CD4-positive, alpha-beta T cell (primary cell): ENCODE measurements around the gene CYTH2. TPM values are rescaled to one million over a fixed set of nuclear protein-coding genes. Genes with fewer than 3 reads are reported as not detected.
A peak's percentile ranks its signal among the peaks of the same experiment; 100 is the strongest.

Experiments
- ATAC-seq: fragments of 200-7000 bp; cut with Tn5 transposase; one replicate; pipeline ENCODE4 v1.10.0; 2022; ENCODE audit warnings: mild to moderate bottlenecking; ENCODE audit not compliant: poor library complexity
- CTCF ChIA-PET: fragments of 350-600 bp; sonication (Branson Sonifier 250); formaldehyde crosslinking; loops from one replicate; lab custom pipeline; 2021; ENCODE audit warnings: antibody characterized with exemption, inconsistent platforms; lab: Charles Lee
- POLR2A ChIA-PET: fragments of 350-600 bp; sonication (Branson Sonifier 250); formaldehyde crosslinking; loops from one replicate; lab custom pipeline; 2021; ENCODE audit warnings: antibody characterized with exemption, inconsistent platforms; lab: Charles Lee
- DNase-seq, 14 experiments: peaks; one replicate each; pipeline ENCODE4 v3.0.0-alpha.2; 2013 to 2020; ENCODE audit warnings: mixed read lengths in 2 of 14
- H3K27ac ChIP-seq, 2 donors: one replicate each; pipeline versions ENCODE4 v1.5.1 to v1.7.0; 2013; ENCODE audit warnings: low read length in 2 of 2, low read depth in 1 of 2, mild to moderate bottlenecking in 1 of 2
- H3K27me3 ChIP-seq, 2 experiments: 1 replicate in 1 of 2; 2 replicates in 1 of 2; pipeline versions ENCODE4 v1.6.1 to v1.7.0; 2013; ENCODE audit warnings: low read length in 2 of 2, control low read depth in 1 of 2, mild to moderate bottlenecking in 1 of 2, moderate library complexity in 1 of 2; ENCODE audit not compliant: insufficient read depth in 2 of 2, control insufficient read depth in 1 of 2
- H3K36me3 ChIP-seq: one replicate; pipeline ENCODE4 v1.6.1; 2013; ENCODE audit warnings: low read length, control low read depth; ENCODE audit not compliant: insufficient read depth
- H3K4me1 ChIP-seq: one replicate; pipeline ENCODE4 v1.6.1; 2013; ENCODE audit warnings: low read length, control low read depth; ENCODE audit not compliant: insufficient read depth
- H3K4me3 ChIP-seq: one replicate; pipeline ENCODE4 v1.5.1; 2013; ENCODE audit warnings: mild to moderate bottlenecking, low read length, moderate library complexity
- H3K9me3 ChIP-seq, 2 experiments: 1 replicate in 1 of 2; 2 replicates in 1 of 2; pipeline versions ENCODE4 v1.6.1 to v1.7.0; 2013; ENCODE audit warnings: low read length in 2 of 2, mild to moderate bottlenecking in 2 of 2, control low read depth in 1 of 2, moderate library complexity in 1 of 2; ENCODE audit not compliant: control insufficient read depth in 1 of 2, insufficient read depth in 1 of 2
- H3K27ac Mint-ChIP-seq: one replicate; pipeline ENCODE4 v1.8.0; 2020; ENCODE audit warnings: mixed read lengths
- H3K27me3 Mint-ChIP-seq: one replicate; pipeline ENCODE4 v1.8.0; 2021; ENCODE audit warnings: mixed read lengths
- H3K36me3 Mint-ChIP-seq: one replicate; pipeline ENCODE4 v1.8.0; 2021; ENCODE audit warnings: low read depth, mixed read lengths
- H3K4me1 Mint-ChIP-seq: one replicate; pipeline ENCODE4 v1.8.0; 2021; ENCODE audit warnings: low read depth, mixed read lengths
- H3K4me3 Mint-ChIP-seq: one replicate; pipeline ENCODE4 v1.8.0; 2020; ENCODE audit warnings: mild to moderate bottlenecking, mixed read lengths
- H3K9me3 Mint-ChIP-seq: one replicate; pipeline ENCODE4 v1.8.0; 2020; ENCODE audit warnings: mixed read lengths
- CTCF ChIP-seq: fragments of 200-600 bp; IDR thresholded peaks from one replicate; pipeline ENCODE4 v1.8.0; 2022; ENCODE audit warnings: antibody characterized with exemption, mild to moderate bottlenecking
- intact Hi-C, 2 experiments: fragments of 100-400 bp; cut with DNase I in 1 of 2; cut with micrococcal nuclease in 1 of 2; formaldehyde crosslinking; loops; one replicate each; pipeline versions ENCODE4 v1.15.1 to v1.9.0; 2023 to 2025; cut with DNase I, micrococcal nuclease
- total RNA-seq, 174 experiments: library from RNA in 2 of 174; stranded (reverse) in 2 of 174; gene quantifications; one replicate each; pipeline ENCODE4 v1.2.3 and lab custom pipeline; 2021 to 2026

Gene CYTH2
- total RNA-seq, 2 experiments from 2014 or later = 23.4 to 25.3 TPM

GRCh38 chr19:48441360-48442050 lies 27.7 kb upstream of the CYTH2 start:
- Histone ChIP-seq H3K27me3 (peaks cover 25 to 26% of the 10 kb centered on the region in 2 experiments), H3K4me3 (no peak overlapping the region), H3K9me3 (no peaks in the 10 kb centered on the region), H3K4me1 (peaks cover 28% of the 10 kb centered on the region), H3K27ac (no peak overlapping the region), H3K36me3 (no peaks in the 10 kb centered on the region)
- Mint-ChIP-seq H3K4me1 (peaks cover 19% of the 10 kb centered on the region), H3K9me3 (no peaks in the 10 kb centered on the region), H3K36me3 (peaks cover 14% of the 10 kb centered on the region), H3K4me3 (peak overlapping the region; percentile 70), H3K27me3 (peaks cover 44% of the 10 kb centered on the region), H3K27ac (no peak overlapping the region)
- no peak for ATAC-seq
- intact Hi-C loops = loop anchor here in 1 of 2 experiments (5.0 kb wide), 1 partner anchor 124 kb away; no protein-coding TSS in a partner anchor
- CTCF ChIA-PET = interaction anchor here (0.8 kb wide), 1 partner anchor 49 kb away, joined by 5 read pairs; no protein-coding TSS in a partner anchor
- POLR2A ChIA-PET = no interaction called here
- DNase-seq = peak in 1 of 14 experiments; percentile 23
- no peak for TF ChIP-seq CTCF

- intact Hi-C loops = loop anchor here in 1 of 2 experiments (5.0 kb wide), 1 partner anchor 125 kb away; no protein-coding TSS in a partner anchor
- peaks cover 17% of the 10 kb centered on the region for H3K36me3 Mint-ChIP-seq
- peaks cover 20 to 25% of the 10 kb centered on the region in 2 experiments for H3K27me3 ChIP-seq
- no peaks in the 10 kb centered on the region for H3K36me3 ChIP-seq
- peaks cover 31% of the 10 kb centered on the region for H3K4me1 ChIP-seq
- CTCF ChIA-PET = no interaction called here
- H3K9me3 ChIP-seq = no peaks in the 10 kb centered on the region
- H3K4me3 ChIP-seq = no peak overlapping the region
- TF ChIP-seq CTCF = no peak
- peaks cover 19% of the 10 kb centered on the region for H3K4me1 Mint-ChIP-seq
- POLR2A ChIA-PET = interaction anchor here (1.0 kb wide), 1 partner anchor 51 kb away, joined by 3 read pairs; the partner anchor contains the start of gene KDELR1
- ATAC-seq = no peak
- no peaks in the 10 kb centered on the region for H3K9me3 Mint-ChIP-seq
- peak in 1 of 14 experiments; percentile 30 for DNase-seq
- no peak overlapping the region for H3K27ac Mint-ChIP-seq
- peaks cover 41% of the 10 kb centered on the region for H3K27me3 Mint-ChIP-seq
- H3K27ac ChIP-seq = no peak overlapping the region
- peak overlapping the region; percentile 72 for H3K4me3 Mint-ChIP-seq
Observed at GRCh38 chr19:48442116-48443035, 26.8 kb upstream of the CYTH2 start.

- H3K9me3 ChIP-seq = no peaks in the 10 kb centered on the region
- H3K36me3 Mint-ChIP-seq = peaks cover 26% of the 10 kb centered on the region
- H3K27me3 ChIP-seq = peaks cover 20 to 25% of the 10 kb centered on the region in 2 experiments
- H3K27ac Mint-ChIP-seq = no peak overlapping the region
- POLR2A ChIA-PET = interaction anchor here (1.0 kb wide), 1 partner anchor 52 kb away, joined by 3 read pairs; the partner anchor contains the start of gene KDELR1
- DNase-seq (peak in 4 of 14 experiments; percentile 13 to 55 (median 29)), ATAC-seq (no peak)
- H3K27ac ChIP-seq = no peak overlapping the region
- peaks cover 34% of the 10 kb centered on the region for H3K27me3 Mint-ChIP-seq
- peaks cover under 1% of the 10 kb centered on the region for H3K36me3 ChIP-seq
- CTCF ChIA-PET = no interaction called here
- peaks cover 31% of the 10 kb centered on the region for H3K4me1 ChIP-seq
- H3K4me3 ChIP-seq = no peak overlapping the region
- intact Hi-C loops = loop anchor here in 1 of 2 experiments (5.0 kb wide), 1 partner anchor 126 kb away; no protein-coding TSS in a partner anchor
- TF ChIP-seq CTCF = no peak
- peaks cover 25% of the 10 kb centered on the region for H3K4me1 Mint-ChIP-seq
- H3K9me3 Mint-ChIP-seq = no peaks in the 10 kb centered on the region
- H3K4me3 Mint-ChIP-seq = no peak overlapping the region
Observed at GRCh38 chr19:48443256-48443655, 25.9 kb upstream of the CYTH2 start.
